GM12801 (cell line): ENCODE data around the gene DUSP5.

Source experiments
- TF ChIP-seq, protein P1 (sequence below): IDR thresholded peaks from one replicate; pipeline ENCODE4 v1.5.1; 2011; ENCODE audit warnings: control low read depth; ENCODE audit not compliant: insufficient read length; ENCODE audit errors: extremely low read depth

DUSP5 gene

GRCh38 chr10:110549211-110549610 is 51.5 kb downstream of the DUSP5 start:
- TF ChIP-seq, protein P1, sequence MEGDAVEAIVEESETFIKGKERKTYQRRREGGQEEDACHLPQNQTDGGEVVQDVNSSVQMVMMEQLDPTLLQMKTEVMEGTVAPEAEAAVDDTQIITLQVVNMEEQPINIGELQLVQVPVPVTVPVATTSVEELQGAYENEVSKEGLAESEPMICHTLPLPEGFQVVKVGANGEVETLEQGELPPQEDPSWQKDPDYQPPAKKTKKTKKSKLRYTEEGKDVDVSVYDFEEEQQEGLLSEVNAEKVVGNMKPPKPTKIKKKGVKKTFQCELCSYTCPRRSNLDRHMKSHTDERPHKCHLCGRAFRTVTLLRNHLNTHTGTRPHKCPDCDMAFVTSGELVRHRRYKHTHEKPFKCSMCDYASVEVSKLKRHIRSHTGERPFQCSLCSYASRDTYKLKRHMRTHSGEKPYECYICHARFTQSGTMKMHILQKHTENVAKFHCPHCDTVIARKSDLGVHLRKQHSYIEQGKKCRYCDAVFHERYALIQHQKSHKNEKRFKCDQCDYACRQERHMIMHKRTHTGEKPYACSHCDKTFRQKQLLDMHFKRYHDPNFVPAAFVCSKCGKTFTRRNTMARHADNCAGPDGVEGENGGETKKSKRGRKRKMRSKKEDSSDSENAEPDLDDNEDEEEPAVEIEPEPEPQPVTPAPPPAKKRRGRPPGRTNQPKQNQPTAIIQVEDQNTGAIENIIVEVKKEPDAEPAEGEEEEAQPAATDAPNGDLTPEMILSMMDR, result no peak

GRCh38 chr10:110553905-110554304 is 56.2 kb downstream of the DUSP5 start:
- TF ChIP-seq, protein P1, result no peak

GRCh38 chr10:110556296-110556695 is 58.6 kb downstream of the DUSP5 start:
- TF ChIP-seq, protein P1, result no peak

GRCh38 chr10:110556969-110557601 is 59.4 kb downstream of the DUSP5 start:
- TF ChIP-seq, protein P1, result no peak

DNA sequence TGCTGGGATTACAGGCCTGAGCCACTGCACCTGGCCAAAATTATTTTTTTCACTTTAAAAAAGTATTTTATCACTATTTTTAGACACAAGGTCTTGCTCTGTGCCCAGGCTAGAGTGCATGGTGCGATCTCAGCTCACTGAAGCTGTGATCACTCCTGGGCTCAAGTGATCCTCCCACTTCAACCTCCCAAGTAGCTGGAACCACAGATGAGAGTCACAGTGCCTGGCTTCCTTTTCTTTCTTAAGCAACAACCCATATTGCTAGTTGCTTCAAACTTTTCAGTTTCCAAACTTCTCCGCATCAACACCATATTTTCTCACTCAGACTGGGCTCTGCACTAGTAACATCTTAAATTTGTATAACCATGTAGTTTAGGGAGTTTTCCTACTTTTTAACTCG is 60.3 kb downstream of the DUSP5 start:
- TF ChIP-seq, protein P1, result no peak

DNA sequence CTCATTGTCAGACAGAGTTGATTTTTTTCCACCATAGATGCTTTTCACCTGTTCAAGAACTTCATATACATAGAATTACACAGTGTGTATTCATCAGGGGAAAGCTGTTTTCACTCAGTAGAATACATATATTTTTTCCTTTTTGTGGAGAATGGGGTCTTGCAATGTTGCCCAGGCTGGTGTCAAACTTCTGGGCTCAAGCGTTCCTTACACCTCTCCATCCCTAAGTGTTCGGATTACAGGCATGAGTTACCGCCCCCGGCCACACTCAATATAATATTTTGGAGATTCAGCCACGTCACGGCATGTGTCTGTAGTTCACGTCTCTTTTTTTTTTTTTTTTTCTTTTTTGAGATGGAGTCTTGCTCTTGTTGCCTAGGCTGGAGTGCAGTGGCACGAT is 62.3 kb downstream of the DUSP5 start:
- TF ChIP-seq, protein P1, result no peak
